ENCODE results near the gene PDE1C. TPM values are rescaled to one million over a fixed set of nuclear protein-coding genes. Genes with fewer than 3 reads are reported as not detected.

Gene PDE1C
- total and polyA plus RNA-seq, 2 of the 4 experiments (the other 2 are of a cell fraction): 14.2 to 61.5 TPM

GRCh38 chr7:31741852-31742251 is 328.4 kb downstream of the PDE1C start:
- H3K23ac ChIP-seq (ENCODE audit: low read depth, low read length): no peak overlapping the region
- no peak overlapping the region for H2AK9ac ChIP-seq (replicated peaks; ENCODE audit: low read depth, low read length, poor library complexity)
- no peak overlapping the region for H3K4me3 ChIP-seq (ENCODE audit: insufficient read depth, low read depth, low read length)
- H3K79me1 ChIP-seq (ENCODE audit: low read depth in 1 of 2, low read length in 2 of 2): no peaks in the 10 kb centered on the region
- H2AK5ac ChIP-seq (ENCODE audit: low read depth, low read length): no peak overlapping the region
- H4K5ac ChIP-seq (ENCODE audit: low read depth, low read length): no peak overlapping the region
- no peak overlapping the region for H2BK120ac ChIP-seq (ENCODE audit: low read depth, low read length)
- peaks cover 3% of the 10 kb centered on the region; the same call in 1 of the 2 replicates for H3K4me1 ChIP-seq (ENCODE audit: control insufficient read depth, insufficient read depth, low read length)
- intact Hi-C loops (cut with micrococcal nuclease): loop anchor here (5.0 kb wide), 1 partner anchor 605 kb away; no protein-coding TSS in a partner anchor
- no peaks in the 10 kb centered on the region for H3K27me3 ChIP-seq (ENCODE audit: control insufficient read depth, insufficient read depth, low read length)
- H4K20me1 ChIP-seq (ENCODE audit: insufficient read depth, low read length): no peaks in the 10 kb centered on the region
- ChIA-PET POLR2A (ENCODE audit: unreplicated experiment) (no interaction called here), CTCF (no interaction called here)
- H2BK20ac ChIP-seq (ENCODE audit: low read depth, low read length): no peak overlapping the region
- no peak overlapping the region for H3K4ac ChIP-seq (ENCODE audit: low read depth, low read length)
- no peaks in the 10 kb centered on the region for H3K9me3 ChIP-seq (ENCODE audit: control insufficient read depth, insufficient read depth, low read length)
- dilution Hi-C loops (cut with HindIII; ENCODE audit: low sequenced_read_pairs, unreplicated experiment): no loop called here
- TF ChIP-seq USF2 (IDR thresholded peaks at IDR 0.05; ENCODE audit: low read depth, low read length) (no peak), RCOR1 (IDR thresholded peaks at IDR 0.05; ENCODE audit: insufficient replicate concordance, low read length) (no peak), SMC3 (IDR thresholded peaks at IDR 0.05; ENCODE audit: low read depth, low read length) (no peak), CEBPB (IDR thresholded peaks at IDR 0.05; ENCODE audit: low read depth, low read length) (no peak), RFX5 (IDR thresholded peaks at IDR 0.05; ENCODE audit: low read depth, low read length) (no peak), FOS (IDR thresholded peaks at IDR 0.05; ENCODE audit: low read depth, low read length) (no peak), CTCF (conservative IDR thresholded peaks at IDR 0.05; ENCODE audit: low read depth, low read length) (no peak), MAZ (IDR thresholded peaks at IDR 0.05; ENCODE audit: borderline replicate concordance, low read depth, low read length) (no peak), CHD1 (IDR thresholded peaks at IDR 0.05; ENCODE audit: low read depth, low read length) (no peak)
- no peak overlapping the region for H4K8ac ChIP-seq (ENCODE audit: low read depth in 2 of 2, low read length in 2 of 2)
- no TSS peak for BruUV-seq (replicated peaks)
- no peak overlapping the region for H2BK15ac ChIP-seq (ENCODE audit: low read depth, low read length)
- no peak overlapping the region for H3K4me2 ChIP-seq (ENCODE audit: low read depth, low read length)
- no peaks in the 10 kb centered on the region for H3K36me3 ChIP-seq (ENCODE audit: control insufficient read depth, insufficient read depth, low read length)
- no peak overlapping the region for H3K14ac ChIP-seq (replicated peaks; ENCODE audit: low read depth, low read length)
- H3K18ac ChIP-seq (ENCODE audit: low read depth, low read length): no peak overlapping the region
- H3K9ac ChIP-seq (ENCODE audit: low read depth, low read length): no peak overlapping the region
- DNase-seq (no peak), ATAC-seq (ENCODE audit: low read depth) (no peak)
- H3K27ac ChIP-seq (ENCODE audit: insufficient read depth, low read length): no peak overlapping the region
- H4K91ac ChIP-seq (ENCODE audit: insufficient read depth, low read depth, low read length): no peak overlapping the region
- WGBS, 2 experiments (ENCODE audit: extremely low coverage in 2 of 2, insufficient read length in 1 of 2): no CpG with 5 or more reads among the region's 4 CpGs
- in situ Hi-C loops (cut with MboI; ENCODE audit: low sequenced_read_pairs): loop anchor here (5.0 to 10.0 kb wide), 3 partner anchors 460 to 740 kb away; no protein-coding TSS in a partner anchor
- H2BK5ac ChIP-seq (ENCODE audit: low read depth, low read length, poor library complexity, severe bottlenecking): no peak overlapping the region
- H2AFZ ChIP-seq (replicated peaks; ENCODE audit: low read length, poor library complexity): no peak overlapping the region
- no peaks in the 10 kb centered on the region for H3K9me1 ChIP-seq (ENCODE audit: insufficient read depth, low read length)
- H3K56ac ChIP-seq (ENCODE audit: extremely low read depth, insufficient read depth, low read length): no peak overlapping the region

Measured in IMR-90 (cell line).